Hematopoietic multipotent progenitor cell treated with erythropoietin and hydrocortisone succinate and interleukin-3 and kit ligand, for 8 days (in vitro differentiated cells): Measurements from ENCODE around the gene SARM1.
"Not testable (repeated sequence)": the region's sequence is repeated elsewhere in the genome, so short reads cannot be mapped to it uniquely, and the experiment has no call there.

Experiments used
- DNase-seq: peaks from one replicate; pipeline ENCODE4 v3.0.0-alpha.2; 2015

SARM1 gene

GRCh38 chr17:28397275-28397674, 25.8 kb downstream of the SARM1 start:
- DNase-seq = no peak

DNA sequence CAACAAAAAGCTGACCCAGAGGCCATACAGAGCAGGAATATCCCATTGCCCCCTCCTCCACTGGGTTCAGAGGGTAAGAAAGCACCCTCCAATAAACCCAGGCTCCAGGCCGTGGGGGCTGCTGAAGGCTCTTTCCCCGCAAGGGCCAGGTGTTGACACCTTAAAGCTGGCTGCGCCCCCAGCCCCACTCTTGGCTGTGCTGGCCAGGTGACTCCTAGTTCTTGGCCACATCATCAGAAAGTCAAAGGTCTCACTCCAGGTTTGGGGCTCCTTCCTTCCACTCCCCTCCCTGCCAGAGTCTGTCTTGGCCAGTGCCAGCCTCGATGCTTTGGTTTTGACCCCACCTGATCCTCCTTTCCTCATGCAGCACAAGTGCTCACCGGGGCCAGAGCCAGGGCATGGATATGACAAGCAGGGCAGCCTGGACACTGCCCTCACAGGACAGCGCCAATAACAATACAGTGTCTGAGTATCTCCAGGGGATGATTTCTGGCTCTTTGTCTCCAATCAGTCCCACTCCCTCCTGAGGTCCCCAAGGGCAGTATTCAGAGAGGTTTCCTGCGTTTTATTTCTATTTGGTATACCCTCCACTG, 26.3 kb downstream of the SARM1 start:
- DNase-seq = no peak

DNA sequence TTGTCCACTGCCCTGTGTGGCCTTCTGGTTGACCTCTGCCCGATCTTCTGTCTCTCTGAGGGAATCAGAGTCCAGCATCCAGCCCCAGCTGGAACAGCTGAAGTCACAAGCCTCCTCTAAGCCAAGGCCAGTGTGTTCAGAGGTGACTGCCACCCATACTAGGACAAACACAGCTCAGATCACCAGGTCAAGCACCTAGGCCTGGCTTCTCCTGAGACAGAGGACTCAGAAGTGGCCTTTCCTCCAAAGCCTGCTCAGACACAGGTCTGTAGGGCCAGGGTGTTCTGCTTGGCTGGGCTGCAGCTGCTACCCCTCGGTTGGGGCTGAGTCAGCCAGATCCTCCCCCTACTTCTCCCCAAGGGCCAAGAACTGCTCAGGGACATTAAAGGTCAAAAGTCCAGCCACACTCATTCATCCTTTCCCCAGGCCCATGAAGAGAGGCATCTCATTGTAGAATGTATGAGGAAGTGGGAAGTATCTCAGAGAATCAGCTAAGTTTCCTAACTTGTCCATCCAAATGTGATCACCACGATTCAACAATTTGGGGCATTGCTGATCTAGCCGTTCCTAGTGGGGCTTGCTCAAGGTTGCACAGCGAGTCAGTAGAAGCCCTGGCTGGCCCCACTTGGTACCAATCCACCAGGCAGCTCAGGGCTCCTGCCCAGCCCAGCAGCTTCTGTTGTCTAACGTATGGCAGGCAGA, 26.9 kb downstream of the SARM1 start:
- no peak for DNase-seq

DNA sequence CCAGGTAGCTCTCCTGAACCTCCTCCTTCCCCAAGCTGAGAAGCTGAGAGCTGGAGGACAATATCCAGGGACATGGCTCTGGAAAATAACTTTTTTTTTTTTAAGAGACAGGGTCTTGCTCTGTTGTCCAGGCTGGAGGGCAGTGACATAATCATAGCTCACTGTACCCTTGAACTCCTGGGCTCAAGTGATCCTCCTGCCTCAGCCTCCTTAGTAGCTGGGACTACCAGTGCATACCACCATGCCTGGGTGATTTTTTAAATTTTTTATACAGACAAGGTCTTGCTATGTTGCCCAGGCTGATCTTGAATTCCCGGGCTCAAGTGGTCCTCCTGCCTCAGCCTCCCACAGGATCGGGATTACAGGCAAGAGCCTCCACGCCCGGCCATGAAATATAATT, 28.3 kb downstream of the SARM1 start:
- DNase-seq = no peak

- no peak for DNase-seq
Measured at GRCh38 chr17:28402224-28402630, 30.7 kb downstream of the SARM1 start.

- no peak for DNase-seq
Measured at GRCh38 chr17:28402844-28403243, 31.4 kb downstream of the SARM1 start.

DNA sequence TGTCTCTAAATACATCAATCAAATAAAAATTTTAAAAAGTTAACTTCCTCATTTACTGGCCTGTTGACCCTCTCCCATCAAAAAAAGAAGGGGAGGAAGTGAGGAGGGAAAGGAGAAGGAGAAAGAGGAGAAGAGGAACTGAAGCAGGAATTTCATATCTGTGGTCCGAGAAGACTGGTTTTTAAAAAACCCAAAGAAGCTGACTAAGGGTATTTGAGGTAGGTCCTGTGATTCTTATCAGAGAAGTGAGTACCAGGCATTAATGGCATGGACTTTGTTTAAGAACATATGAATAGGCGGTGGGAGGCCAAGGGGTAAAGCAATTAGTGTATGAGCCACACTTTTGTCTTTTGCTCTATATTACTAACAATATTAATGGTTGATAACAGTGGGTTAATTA, 32.5 kb downstream of the SARM1 start:
- no peak for DNase-seq

GRCh38 chr17:28404461-28404811, 32.9 kb downstream of the SARM1 start:
- DNase-seq = no peak

DNA sequence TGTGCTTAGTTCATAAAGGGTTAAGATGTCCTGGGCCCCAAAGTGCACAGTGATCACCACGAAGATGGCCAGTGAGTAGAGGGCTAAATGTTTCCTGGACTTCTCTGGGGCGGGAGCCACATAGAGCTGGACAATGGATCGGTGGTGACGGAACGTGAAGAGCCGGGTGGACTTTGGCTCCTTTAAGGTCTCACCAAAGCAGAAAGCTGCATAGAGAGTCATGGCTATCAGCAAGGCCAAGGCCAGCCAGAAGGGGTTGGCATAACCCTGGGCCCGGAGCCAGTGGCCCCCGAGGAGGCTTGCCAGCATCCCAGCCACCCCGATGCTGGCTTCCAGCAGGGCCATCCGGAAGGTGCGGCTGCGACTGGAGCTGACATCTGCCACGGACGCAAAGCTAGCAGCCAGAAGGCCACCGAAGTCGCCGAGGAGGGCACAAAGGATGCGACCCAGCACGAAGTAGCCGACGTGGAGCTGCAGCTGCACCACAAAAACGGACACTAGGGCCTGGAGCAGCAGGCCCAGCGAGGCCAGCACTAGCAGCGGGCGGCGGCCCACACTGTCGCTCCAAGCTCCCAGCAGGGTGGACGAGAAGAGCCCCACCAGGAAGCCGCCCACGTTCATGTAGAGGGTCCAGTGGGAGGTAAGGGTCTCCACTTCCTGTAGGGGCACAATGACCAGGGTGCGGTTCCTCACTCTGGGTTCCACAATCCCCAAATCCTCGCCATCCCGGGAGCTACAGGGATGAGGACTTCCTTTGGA, 33.5 kb downstream of the SARM1 start:
- DNase-seq = no peak

GRCh38 chr17:28405632-28406472, 34.4 kb downstream of the SARM1 start, which contains the start of gene SLC46A1:
SLC46A1 (minus strand) TSS chr17:28406212; CDS start chr17:28406114, 98 bp downstream.
- DNase-seq = peak; percentile 40

DNA sequence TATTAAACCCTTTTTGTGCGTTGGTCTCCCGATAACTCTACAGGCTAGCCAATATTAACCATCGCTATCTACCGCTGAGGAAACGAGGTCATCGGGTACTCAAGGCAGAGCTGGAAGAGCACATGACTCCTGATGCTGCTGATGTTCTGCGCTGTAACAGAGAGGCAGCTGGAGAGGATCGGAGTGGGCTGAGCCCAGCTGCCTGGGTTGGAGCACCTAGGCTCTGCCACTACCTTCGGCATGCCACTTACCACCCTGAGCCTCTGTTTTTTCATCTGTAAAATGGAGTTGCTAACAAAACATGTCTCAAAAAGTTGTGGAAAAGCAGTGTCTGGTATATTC, 35.0 kb downstream of the SARM1 start:
- peak; percentile 29 for DNase-seq

- DNase-seq = no peak
Measured at GRCh38 chr17:28407130-28407973, 35.9 kb downstream of the SARM1 start.

DNA sequence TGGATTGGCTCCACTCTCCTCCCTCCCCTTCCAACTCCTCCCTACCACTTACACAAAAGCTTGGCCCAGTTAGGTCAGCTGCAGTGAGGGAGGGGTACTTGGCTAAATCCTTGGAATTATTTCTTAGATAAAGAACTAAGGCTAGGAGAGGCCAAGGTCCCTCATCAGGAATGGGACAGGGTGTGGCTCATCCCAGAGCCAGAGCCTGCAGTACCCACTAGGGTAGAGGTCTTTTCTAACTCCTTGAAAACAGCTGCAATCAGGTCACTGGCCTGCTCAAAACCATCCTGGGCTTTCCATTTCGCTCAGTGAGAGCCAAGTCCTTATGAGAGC, 36.4 kb downstream of the SARM1 start:
- DNase-seq = no peak

GRCh38 chr17:28412099-28412498, 40.6 kb downstream of the SARM1 start:
- no peak for DNase-seq

DNA sequence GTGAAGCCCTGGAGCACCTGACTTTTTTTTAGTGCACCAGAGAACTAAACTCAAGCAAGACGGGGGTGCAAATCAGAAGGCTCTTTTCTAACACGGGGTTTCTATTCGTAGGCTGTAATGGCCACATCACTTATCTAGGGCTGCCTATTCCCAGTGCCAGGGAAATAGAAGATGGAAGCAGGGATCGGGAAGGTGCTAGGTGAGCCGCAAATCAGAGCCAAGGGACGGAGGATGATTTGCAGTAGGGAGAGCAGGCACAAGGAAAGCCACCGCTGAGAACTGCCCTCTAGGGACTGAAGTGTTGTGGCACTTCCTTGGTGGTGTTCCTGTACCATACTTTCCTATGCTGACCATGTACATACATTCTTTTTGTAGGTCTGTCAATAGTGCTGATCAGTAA, 42.3 kb downstream of the SARM1 start:
- DNase-seq = no peak

DNA sequence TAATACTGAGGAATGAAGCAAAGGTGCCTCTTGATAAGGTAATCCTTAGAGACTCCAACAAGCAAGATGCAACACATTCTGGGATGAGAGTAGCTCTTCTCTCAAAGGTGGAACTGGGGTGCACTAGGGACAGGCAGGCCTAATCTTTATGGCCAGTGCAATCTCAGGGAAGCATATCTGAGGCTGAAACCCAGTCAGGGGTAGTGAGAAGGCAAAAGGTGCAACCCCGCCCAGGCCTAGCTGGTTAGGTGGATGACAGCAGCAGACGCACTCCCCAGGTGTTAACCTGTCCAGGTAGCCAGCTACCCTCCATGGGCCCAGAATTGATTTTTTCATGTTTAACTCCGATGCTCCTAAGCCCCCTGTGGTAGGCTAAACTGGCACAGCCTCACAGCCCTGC, 44.4 kb downstream of the SARM1 start:
- DNase-seq = no peak

GRCh38 chr17:28416703-28417311, 45.3 kb downstream of the SARM1 start:
- DNase-seq = peak; percentile 79

DNA sequence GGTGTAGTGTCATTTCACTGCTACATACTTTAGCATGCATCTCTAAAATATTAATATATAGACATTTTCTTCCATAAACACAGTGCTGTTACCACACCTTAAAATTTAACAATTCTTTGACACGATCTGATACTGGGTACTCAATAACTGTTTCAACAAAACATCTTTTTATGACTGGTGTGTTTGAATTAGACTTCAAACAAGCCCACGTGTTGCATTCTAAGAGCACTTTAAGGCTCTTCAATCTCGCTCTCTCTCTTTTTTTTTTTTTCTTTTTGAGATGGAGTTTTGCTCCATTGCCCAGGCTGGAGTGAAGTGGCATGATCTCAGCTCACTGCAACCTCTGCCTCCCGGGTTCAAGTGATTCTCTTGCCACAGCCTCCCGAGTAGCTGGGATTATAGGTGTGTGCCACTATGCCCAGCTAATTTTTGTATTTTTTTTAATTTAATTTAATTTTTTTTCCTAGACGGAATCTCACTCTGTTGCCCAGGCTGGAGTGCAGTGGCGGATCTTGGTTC, 50.4 kb downstream of the SARM1 start:
- no peak for DNase-seq

DNA sequence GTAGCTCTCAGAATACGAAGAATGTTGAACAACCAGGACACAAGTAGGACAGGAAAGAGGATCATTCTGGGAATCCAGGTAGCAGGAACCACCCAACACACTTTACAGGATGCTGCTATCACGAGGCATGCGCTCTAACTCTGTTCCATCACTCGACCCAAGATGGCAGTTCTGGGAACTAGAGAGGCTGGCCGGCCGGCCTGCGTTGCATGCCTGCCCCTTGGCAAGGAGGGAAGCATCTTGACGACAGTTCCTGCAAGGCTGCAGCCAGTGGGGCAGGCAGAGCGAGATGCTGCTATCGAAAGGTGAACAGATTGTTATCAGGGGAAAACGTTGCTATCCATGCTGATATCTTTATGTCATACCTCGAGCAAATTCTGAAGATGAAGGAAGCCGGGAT, 53.7 kb downstream of the SARM1 start:
- no peak for DNase-seq

DNA sequence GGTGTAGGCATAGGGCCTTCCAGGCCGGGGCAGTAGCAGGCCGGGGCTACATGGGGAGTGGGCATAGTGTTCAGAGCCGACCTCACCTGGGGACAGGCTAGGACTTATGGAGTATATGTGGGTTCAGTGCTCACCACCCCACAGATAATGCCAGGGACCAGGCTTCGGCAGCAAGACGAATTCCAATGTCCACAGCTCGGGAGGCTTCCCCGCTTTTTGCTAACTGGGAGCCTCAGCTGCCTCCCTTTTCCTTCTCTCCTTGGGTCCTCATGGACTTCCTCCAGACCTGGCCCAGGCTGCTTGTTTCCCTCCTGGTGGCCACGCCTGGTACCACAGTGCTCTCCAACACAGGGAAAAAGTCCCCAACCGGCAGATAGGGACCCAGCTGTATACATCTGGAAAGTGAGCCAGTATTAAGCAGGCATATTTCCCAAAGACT, 54.6 kb downstream of the SARM1 start:
- DNase-seq = peak; percentile 9

DNA sequence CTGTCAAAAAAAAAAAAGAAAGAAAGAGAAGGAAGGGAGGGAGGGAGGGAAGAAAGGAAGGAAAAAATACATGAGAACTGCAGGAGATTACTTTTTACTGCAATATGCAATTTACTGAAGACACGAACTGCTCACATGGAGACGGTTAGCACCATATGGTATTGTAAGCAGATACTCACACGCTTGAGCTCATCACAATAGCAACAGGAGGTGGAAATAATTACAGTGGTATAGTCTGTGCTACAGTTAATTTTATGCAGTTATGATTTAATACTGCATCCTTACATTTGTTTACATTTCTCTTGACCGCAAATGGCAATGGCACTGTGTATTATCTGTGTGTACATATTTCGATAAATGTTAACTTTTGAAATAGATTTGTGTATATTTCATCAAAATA, 55.9 kb downstream of the SARM1 start:
- no peak for DNase-seq

- not testable (repeated sequence) for DNase-seq
Measured at GRCh38 chr17:28427982-28428381, 56.5 kb downstream of the SARM1 start.
